Activated effector memory CD4-positive, alpha-beta T cell treated with anti-CD3 and anti-CD28 coated beads, Interleukin-2, amount 50 U/mL, for 16 hours (primary cell): ENCODE data around the gene SDF4.

Experiments used
- DNase-seq: peaks from one replicate; pipeline ENCODE4 v3.0.0-alpha.2; 2020

The SDF4 gene

DNA sequence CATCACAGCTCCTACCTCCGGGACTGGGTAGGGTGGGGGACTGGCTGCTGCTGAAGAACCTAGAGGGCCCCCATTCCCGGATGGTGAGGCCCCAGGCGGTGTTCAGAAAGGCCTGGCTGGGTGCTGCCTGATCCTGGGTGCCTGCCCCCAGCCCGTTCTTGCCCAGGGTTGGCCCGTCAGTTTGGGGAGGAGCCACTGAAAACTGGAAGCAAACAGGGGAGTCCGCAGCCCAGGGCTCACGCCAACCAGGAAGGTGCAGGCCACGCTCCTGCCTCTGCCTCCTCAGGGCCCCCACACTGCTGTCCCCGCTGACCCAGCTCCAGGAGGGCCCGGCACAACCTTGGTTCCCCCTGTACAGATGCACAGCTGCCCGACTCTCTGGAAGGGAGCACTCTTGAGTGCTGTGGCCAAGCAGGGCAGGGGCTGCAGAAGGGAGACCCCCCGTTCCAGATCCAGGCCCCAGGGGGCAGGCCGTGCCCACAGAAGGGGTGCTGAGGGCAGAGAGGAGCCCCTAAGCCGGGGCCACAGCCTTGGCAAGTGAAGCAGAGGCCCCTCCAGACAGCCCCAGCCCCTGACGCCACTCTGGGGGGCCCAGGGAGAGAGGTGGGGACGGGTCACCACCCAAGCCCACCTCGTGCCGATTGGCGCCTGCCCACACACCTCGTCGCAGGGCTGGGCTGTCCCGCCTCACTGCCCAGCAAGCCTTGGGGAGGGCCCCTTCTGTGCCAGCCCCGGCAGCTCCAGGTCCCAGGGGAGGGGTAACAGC lies 9.2 kb upstream of the SDF4 start:
- DNase-seq: no peak

DNA sequence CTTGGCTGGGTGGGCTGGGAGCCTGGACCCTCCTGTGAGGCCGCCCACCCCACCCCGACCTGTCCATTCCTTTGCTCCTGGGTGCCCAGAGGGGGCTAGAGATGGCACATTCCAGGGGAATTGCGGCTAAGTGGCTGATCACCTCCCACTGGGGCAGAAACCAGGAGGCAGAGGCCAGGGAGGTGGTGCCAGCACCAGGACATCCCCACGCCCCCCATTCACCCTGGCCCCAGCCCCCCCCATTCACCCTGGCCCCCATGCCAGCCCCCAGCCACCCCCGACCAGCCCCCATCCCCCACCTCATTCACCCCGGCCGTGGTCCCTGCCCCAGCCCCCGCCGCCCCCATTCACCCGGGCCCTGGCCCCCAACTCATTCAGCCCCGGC lies 8.5 kb upstream of the SDF4 start:
- DNase-seq: no peak

DNA sequence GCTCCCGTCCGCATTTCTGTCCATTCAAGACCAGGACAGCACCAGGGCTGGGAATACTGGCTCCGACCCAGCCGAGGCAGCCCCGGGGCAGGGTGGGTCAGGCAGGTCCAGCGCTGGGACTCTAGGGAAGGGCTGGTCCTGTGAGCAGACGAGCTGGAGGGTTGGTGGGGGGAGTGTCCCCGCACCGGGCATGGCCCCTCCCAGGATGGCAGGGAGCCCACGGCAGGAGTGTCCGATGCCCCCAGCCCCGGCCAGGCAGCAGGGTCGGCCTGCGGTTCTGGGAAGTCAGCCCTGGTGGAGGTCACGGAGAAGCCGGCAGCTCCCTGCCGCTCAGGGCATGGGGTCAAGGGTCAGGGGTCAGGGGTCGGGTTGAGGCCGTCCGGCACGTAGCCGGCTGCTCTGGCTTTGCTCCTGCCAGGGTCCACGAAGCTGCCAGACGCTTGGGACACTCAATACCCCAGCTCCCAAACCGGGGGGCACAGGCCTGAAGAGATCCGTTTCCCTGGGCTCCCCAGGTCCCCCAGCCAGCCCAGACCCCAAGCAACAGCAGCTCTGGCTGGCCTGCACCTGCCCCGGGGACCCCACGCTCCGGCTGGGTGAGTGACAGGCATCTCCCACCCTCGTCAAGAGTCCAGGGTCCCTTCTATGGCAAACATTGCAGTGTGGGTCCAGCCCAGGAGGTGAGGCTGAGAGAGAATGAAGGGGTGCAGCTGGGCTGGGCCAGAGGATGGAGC lies 8.0 kb upstream of the SDF4 start:
- no peak for DNase-seq

DNA sequence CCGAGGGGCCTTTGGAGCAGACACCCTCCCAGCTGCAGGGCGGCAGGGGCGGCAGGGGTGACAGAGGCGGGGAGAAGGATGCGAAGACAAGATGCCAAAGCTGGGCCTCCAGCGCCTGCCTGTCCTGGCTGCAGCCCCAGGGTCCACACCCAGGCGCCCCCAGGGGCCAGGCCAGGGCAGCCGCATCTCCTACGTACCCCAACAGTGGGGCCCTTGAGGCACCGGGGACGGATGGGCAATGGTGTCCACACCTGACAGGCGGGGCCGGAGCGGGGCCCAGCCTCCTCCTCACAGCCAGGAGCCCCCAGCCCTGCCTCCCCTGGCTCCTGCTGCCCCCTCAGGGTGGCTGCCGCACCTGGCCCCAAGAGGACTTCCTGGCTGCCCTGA lies 7.4 kb upstream of the SDF4 start:
- DNase-seq: no peak

DNA sequence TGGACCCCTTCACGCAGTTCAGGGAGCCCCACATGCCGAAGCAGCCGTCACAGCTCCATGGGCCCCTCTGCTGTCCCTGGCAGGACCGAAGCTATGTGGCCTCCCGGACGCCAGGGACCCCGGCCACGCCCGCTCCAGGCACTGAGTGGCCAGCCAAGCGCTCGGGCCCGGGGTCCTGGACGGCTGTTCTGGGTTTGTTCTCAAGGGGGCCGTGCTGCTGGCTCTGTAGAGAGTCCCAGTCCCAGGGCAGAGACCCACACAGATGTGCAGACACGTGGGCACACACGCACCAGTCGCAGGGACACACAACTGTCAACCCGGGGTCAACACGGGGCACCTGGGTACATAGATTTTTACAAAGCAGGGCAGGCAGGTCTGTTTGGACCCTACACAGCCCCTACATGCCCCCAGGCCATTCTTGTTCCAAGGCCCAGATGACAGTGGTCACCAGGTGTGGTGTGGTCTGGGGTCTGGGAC lies 6.9 kb upstream of the SDF4 start:
- no peak for DNase-seq

DNA sequence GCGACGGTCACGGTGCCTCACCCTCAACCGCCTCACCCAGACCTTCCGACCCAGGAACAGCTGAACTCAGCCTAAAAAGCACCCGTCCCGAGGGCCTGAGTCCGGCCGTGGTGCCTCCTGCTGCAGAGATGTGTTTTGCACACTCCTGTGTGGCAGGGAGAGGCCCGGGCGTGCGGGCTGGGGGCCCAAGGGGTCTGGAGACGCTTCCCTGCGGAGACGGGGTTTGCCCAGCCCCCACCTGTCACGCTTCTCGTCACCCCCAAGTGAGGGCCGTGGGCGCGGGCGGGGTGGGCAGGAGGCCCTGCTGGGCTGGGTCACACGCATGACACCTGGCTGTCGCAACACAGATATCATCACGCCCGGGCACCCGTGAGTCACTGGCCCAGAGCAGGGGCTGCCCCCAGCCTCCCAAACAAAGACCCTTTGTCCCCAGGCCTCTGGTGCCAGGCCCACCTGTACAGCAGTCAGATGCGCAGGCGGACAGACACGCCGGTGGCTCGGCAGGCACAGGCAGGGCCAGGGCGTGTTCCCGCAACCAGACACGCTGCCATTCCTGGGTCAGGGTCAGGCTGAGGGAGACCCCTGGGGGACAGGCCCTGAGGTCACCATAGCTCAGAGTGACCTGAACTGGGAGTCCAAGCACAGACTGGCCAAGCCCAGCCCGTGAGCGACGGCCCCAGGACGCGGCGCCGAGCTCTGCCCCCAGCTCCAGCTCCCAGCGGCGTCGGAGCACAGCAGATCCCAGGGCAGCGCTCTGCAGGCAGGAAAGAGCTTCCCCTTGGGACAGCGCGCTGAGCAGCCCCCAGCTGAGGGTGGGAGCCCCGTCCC lies 6.3 kb upstream of the SDF4 start:
- no peak for DNase-seq

DNA sequence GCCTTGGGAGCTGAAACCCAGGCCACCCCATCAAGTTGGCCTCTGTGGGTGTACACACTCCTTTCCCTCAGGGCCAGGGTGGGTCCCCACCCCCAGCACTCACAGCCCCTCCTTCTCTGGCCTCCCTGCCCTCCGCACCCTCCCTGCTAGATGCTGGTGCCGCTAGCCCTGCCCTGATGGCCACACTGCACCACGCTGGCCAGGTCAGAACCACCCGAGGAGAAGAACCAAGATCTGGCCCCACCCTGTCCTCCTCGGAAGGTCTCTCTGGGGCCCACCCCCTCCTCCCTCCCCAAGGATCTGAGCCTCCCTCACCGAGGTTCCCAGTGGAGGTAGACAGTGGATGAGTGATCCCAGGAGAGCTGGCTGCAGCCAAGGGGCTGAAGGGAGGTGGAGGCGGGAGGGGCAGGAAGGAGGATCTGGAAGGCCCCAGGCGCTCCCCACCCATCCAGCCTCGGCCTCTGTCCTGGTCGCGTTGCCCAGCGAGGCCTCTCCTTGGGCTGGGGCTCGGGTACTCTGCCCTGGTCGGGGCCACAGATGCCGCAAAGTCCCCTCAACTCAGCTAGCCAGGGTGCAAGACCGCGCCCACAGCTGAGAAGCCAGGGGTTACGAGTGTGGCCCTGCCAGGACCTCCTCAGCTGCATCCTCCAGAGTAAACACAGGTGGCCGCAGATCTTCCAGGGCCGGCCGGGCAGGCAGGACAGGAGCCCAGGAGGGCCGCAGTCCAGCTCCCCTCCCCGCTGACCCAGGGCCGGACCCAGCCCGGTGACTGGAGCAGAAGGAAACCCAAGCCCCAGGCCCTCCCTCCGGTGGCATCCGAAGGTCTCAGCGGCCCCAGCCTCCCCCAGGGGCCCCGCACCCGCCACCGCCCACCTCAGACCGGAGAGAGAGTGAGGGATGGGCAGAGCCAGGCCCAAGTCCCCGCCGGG lies 5.4 kb upstream of the SDF4 start:
- no peak for DNase-seq

DNA sequence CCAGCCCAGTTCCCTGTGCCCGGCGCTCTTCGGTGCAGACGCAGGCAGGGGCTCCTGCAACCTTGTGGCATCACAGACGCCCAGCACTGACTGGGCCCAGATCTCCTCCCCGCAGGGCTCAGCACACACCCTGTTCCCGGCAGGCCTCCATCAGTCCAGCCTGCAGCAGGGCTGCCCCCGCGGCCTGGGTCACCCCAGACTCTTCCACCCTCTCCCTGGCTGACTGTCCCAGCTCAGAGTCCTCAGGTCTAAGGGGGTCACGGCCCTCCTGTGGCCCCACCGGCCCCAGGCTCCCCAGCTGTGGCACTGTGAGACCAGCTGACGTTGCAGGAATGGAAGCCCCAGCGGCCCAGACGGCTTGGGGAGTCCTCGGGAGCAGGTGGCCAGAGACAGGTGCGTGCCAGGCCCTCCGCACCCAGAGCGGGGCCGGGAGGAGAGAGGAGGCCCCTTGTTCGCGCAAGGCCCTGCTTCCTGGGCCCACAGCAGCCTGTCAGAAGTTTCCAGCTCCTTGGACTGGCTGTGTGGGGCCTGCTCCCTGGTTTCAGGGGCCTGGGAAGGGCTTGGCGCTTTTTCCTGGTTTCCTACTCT lies 4.5 kb upstream of the SDF4 start:
- DNase-seq: no peak

DNA sequence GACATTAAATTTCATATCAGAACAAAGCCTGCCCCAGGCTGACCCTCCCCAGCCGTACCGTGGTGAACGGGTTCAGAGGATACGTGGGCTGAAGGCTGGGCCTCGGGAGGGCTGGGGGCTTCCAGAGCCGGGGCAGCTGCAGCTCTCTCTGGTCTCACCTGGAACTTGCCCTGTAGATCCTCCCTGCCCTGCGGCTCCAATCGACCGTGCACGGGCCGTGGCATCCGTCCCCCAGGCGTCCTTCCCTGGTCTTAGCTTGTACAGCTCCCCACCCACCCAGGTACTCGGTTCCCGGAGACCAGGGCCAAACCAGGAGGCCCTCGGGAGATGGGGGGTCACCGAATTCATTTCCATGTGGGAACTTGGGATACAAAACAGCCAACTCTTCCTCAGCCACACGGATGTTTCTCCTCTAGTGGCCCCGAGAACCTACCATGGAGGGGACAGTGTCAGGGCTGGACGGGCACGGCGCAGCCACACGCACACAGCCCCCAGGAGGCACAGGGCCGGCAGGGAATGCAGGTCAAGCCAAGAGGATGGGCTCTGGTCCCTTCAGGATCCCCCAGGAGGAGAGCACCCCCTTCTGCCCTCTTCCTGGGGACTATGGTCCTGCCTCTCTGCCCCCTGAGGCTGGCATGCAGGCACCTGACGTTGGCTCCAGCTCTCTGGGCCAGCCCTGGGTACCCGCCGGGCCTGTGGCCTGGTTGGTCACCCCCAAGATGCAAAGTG lies 3.4 kb upstream of the SDF4 start:
- no peak for DNase-seq

DNA sequence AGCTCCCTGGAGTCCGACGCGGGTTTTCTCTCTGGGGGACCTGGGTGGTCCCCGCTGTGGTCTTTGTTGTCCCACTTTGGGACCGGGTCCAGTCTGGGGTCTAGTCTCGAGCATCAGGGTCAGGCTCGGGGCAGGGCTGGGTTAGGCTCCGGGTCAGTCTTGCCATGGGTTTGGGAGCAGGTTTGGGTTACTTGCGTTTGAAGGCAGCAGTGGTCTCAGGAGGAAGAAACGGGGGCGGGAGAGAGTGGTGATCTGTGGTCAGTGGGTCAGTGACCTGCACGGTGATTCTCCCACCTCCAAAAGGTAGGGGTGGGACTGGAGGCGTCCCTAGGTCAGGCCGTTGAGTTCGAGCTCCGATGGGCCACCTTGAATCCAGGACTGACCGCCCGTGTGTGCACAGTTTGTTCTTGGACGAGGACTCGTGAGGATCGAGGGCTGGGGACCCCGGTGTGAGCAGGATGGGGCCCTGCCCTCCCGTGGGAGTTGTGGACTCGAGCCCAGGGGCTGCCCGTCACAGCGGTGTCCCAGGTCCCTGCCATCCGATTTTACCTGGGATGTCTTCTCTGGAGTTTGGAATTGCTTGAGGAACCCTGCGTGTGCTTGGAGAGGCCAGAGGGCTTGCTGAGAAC lies 2.5 kb upstream of the SDF4 start:
- DNase-seq: no peak

DNA sequence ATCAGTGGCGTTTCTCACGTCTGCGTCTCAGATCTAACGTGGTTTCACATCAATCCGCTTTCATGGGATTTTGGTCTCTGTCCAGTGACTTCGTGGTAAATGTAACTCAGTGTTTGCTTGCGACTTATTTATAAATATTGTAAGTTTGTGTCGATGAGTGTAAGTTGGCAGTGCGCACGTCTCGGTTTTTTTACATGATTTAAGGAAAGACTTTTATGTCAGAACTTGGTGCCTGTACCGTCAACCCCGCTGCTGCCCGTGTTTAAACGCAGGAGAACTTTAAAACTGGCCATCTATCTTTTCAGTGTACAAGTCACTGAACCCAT lies 1.7 kb upstream of the SDF4 start:
- DNase-seq: no peak

DNA sequence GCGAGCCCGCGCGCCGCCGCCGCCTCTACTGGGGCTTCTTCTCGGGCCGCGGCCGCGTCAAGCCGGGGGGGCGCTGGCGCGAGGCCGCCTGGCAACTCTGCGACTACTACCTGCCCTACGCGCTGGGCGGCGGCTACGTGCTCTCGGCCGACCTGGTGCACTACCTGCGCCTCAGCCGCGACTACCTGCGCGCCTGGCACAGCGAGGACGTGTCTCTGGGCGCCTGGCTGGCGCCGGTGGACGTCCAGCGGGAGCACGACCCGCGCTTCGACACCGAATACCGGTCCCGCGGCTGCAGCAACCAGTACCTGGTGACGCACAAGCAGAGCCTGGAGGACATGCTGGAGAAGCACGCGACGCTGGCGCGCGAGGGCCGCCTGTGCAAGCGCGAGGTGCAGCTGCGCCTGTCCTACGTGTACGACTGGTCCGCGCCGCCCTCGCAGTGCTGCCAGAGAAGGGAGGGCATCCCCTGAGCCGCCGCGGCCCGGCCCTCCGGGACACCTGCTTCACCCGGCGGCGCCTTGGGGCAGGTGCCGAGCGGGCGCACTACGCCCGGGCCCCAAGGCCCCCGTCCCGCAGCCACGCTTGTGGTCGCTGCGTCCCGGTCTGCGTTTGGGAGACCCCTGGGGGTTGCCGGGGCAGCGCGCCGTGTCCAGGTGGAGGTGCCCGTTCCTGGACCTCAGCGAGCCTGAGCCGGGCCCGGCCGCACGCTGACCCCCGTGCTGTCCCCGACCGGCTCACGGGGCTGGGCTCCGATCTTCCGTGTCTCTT lies 1.2 kb upstream of the SDF4 start:
- DNase-seq: no peak

DNA sequence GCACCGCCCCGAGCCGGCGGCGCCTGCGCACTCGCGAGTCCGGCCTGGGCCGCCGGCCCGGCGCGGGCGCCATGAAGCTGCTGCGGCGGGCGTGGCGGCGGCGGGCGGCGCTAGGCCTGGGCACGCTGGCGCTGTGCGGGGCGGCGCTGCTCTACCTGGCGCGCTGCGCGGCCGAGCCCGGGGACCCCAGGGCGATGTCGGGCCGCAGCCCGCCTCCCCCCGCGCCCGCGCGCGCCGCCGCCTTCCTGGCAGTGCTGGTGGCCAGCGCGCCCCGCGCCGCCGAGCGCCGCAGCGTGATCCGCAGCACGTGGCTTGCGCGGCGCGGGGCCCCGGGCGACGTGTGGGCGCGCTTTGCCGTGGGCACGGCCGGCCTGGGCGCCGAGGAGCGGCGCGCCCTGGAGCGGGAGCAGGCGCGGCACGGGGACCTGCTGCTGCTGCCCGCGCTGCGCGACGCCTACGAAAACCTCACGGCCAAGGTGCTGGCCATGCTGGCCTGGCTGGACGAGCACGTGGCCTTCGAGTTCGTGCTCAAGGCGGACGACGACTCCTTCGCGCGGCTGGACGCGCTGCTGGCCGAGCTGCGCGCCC lies 501 bp upstream of the SDF4 start, which contains the start of gene B3GALT6:
B3GALT6 (plus strand) TSS at position 30 of the 588 bp plus-strand sequence; CDS start at position 72, 42 bp downstream.
- no peak for DNase-seq

DNA sequence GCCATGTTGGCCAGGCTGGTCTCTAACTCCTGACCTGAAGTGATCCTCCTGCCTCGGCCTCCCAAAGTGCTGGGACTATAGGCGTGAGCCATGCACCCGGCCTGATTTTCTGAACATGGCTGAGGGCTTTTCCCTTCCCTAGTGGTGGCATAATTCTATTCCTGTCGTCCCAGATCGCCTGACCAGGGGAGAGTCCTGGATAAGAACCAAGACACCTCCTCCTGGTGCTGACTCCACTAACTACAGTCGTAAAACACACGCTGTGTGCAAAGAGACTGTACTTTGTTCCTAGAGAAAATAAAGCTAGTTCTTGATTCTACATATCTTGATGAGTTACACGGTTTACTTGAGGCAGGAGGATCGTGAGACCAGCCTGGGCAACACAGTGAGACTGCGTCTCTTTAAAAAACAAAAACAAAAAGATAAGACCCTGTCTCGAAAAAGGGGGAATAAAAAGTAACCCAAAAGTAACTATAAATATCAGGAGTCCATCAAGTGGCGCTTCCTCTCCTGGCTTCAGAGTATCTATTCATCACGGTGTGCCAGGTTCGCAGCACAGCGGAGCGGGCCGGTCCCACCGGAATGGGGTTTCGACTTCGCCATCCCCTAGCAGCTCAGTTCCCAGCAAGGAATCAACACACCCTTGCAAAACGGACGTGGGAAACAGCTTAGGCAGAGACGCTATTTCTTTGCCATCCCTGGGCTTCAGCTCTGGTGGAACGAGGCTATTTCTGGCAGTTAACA lies 973 bp downstream of the SDF4 start:
- peak; percentile 71 for DNase-seq

DNA sequence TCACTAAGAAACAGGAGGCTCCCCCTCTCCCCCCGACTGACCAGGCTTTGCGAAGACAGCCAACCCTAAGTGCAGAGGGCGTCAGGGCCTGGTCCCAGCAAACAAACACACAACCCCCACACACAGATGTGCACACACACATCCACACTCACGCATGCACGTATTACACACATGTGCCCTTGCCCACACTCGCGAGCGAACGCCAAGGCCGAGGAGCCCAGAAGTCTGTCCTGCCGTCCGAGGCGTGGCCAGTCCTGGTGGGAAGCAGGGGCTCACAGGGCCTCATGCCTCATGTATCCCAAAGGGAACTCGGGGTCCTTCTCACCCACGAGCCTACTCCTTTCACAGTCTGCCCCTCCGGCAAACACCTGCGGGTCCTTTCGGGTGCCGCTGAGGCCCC lies 2.0 kb downstream of the SDF4 start:
- DNase-seq: no peak

DNA sequence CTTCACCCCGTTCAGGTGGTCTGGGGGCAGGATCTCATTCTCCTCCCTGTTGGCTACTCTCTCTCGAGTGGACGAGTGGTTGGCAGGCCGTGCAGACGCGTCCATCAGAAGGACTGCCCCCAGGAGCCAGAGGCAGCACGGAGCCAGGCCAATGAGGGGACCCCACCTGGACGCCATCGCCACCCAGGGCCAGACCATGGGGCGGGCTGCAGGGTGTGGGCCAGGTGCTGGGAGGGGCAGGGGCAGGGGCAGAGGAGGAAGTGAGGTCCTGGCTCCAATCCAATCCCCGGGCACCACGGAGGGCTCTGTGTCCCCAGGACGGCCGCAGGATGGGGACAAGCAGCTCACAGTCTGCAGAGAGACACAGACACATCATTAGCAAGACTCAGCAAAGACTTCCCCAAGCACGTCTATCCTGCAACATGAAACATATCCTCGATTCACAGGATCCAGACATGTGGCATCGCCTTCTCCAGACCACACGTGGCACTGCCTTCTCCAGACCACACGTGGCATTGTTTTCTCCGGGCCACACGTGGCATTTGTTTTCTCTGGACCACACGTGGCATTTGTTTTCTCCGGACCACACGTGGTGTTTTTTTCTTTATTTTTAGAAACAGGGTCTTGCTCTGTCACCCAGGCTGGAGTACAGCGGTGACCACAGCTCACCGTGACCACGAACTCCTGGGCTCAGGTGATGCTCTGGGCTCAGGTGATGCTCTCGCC lies 3.0 kb downstream of the SDF4 start:
- DNase-seq: no peak

DNA sequence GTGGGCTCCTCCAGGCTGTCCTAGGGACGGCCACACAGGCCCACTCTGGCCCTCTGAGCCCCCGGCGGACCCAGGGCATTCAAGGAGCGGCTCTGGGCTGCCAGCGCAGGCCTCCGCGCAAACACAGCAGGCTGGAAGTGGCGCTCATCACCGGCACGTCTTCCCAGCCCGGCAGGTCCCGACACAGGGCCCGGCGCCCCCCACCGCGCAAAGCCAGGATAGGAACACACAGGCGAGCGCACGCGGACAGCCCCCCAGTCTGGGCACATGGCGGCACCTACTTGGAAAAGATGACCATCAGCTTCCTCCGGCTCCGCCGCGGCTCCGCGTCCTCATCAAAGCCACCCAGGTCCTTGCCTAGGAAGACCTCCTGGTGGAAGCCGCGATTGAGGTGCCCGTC lies 3.6 kb downstream of the SDF4 start:
- DNase-seq: no peak

DNA sequence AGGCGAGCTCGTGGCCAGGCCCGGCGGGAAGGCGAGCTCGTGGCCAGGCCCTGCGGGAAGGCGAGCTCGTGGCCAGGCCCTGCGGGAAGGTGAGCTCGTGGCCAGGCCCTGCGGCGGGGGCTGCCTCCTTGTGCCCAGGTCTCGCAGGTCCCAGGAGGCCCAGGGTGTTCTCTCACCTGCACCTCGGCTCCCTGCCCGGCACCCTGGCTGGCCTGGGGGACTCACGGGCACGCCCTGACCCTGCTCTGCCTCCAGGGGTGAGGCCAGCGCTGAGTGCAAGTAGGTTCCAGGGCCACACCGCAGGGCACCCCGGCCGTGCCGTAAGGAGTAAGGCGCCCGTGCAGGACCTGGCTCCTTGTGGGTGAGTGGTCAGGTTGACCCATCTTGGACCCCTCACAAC lies 4.4 kb downstream of the SDF4 start:
- DNase-seq: no peak
